ENCODE measurements around the gene ZNF516.

Gene ZNF516

DNA sequence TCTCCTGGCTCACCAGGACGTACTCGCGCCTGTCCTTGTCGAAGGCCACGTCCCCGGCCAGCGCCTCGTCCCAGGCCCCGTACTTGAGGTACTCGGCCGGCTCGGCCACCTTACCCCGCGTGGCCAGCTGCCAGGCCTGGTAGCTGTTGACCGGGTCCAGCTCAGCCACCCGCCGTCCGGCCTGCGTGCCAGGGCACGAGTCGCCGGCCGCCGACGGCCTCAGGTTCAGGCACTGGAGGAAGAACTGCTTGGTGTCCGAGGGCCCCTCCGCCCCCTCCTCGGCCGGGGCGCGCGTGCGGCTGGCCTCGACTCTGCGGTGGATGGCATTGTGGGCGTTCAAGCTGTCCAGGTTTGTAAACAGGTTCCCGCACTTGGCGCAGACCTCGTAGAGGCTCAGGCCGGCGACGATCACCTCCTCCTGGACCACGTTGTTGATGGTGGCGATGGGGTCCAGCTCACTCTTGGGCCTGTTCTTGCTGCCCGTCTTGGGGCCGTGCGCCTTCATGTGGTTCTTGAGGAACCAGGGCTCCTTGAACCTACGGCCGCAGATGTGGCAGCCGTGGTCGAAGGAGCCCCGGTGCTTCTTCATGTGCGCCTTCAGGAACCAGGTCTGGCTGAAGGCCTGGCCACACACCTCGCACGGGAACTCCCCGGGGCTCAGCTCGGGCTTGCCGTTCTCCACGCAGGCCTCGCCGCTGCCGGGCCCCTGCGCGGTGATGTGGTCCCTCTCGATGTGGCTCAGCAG lies 53.2 kb downstream of the ZNF516 start:
- no peak for DNase-seq (ENCODE audit: low read depth)

DNA sequence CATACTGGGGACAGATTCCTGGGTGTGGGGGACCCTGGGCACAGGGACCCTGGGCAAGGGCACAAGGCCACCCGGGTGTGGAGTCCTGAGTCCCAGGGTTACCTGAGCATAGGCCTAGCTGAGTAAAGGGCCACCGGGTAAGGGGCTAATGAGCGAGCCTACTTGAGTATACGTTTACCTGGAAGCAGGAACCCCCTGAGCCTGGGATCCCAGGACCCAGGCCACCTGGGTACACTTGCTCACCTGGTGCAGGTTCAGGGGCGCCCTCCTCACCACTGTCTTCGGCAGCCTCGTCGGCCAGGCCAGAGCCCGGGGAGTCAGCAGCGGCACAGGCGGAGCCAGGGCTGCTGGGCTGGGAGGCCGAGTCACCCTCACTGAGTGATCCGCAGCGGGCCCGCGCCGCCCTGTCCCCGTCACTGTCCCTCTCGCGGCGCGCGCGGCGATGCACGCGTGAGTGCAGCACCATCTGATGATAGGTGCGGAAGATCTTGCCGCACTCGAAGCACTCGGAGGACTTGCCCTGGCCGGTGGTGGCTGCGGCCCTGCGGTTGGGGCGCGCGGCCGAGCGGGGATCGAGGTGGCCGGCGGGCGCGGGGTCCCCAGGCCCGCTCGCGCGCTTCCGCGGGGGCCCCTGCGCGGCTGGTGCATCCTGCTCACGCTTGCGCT lies 53.9 kb downstream of the ZNF516 start:
- DNase-seq (ENCODE audit: low read depth) = no peak

DNA sequence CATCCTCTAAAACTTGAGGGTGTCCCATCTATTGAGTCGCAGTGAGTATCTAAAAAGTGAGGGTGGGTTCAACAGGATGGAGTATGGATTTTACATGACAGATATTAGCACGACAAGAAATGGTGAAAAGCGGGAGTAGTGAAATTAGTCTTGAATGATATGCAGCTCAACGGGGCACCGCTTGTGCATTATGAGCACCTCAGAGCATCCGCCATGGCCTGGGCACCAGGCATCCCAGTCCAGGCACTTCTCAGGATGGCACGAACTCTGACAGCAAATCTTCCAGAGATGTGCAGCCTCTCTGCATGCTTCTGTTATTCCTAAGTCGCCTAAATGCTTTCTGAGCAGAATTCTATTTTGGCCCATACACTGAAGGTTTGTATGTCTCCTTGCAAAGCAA lies 57.1 kb downstream of the ZNF516 start:
- DNase-seq (ENCODE audit: low read depth) = no peak

DNA sequence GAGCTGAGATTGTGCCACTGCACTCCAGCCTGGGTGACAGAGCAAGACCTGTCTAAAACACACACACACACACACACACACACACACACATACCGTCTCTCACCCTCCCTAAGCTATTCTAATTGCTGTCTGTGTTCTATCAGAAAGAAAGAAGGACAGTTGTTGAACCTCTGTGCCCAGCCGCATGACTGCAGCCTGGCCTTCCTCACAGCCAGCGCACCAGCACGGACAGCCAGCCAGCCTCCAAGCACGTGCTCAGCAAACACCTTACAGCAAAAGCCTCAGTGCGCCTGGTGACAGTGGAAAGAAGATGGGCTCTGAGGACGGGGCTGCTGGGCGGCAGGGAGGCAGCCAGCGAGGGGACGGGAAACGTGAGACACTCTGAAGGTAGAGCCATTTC lies 58.0 kb downstream of the ZNF516 start:
- DNase-seq (ENCODE audit: low read depth) = no peak

DNA sequence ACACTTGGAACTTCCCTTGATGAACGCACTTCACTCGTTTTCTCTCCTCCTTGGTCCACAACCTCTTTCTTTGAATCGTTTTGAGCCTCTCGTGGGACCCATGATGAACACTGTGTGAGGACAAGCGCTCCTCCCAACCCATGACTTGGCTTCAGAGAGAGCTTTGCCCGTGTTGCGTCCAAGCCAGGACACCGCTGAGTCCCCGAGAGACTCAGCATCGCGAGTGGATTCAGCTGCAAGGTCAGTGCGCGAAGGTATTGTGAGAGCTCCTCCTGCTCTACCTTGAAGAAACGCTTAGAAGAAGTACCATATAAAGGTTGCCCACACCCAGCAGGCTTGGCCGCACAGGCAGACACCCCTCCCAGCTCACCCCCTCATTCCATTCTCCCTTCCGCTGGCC lies 58.7 kb downstream of the ZNF516 start:
- DNase-seq (ENCODE audit: low read depth) = no peak

DNA sequence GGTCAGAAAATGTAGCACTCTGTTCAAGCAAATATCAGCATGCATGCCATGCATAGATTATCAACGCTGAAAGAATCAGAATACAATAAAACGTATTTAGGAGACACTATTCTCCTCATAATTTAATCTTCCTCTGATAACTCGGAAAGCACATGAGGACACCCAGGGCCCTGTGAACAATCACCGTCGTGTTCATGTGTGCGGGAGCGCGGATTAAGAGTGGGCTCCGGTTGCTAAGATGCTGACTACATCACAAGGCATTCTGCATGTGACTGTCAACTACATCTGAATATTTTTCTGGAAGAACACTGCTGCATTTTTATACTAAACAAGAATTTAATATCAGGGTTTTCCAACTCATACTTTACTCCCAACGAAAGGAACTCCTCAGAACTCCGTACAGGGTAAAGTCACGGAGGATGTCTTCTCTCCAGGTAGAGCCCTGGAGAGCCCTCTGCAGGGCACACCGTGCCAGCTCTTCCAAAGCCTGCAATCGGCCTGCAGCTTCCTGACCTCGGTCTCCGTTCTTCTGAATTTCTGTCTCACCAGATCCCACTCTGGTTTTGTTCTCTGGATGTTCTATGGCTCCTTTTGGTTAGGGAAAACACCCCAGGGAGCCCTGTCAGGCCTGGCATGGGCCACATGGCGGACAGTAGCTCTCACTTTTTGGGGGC lies 59.6 kb downstream of the ZNF516 start:
- no peak for DNase-seq (ENCODE audit: low read depth)

DNA sequence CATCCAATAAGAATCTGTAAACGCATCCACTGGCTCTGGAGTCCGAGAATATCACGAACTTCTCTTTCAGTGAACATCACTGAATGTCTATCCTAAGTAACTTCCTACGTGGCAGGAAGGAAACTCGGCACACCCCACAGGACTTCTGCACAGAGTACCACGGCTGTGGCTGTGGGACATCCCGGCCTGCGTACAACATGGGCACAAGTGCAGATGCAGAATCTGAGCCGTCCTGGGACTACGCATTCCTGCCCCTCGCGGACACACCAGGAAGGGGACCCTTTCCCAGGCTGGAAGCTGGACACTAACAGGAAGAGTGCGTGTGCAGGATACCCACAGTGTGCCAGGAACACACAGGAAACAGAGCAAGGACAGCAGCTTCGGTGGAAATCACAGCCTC lies 60.6 kb downstream of the ZNF516 start:
- DNase-seq (ENCODE audit: low read depth) = no peak

DNA sequence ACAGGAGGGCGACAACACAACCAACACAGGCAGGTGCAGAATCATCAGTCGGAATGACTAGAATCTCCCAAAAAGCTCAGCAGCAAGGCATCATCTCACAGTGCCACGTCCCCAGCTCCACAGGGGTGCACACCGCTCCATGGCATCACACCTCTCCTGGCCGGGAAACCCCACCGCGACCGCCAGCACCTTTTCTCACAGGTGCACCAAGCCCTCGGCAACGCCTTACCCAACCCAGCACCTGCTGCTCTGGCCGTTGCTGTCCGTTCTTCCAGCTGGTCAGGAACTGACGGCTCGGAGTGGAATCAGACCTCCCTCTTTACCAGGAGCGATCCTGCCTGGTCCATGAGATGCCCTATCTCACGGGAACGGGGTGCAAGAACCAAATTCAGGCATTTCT lies 61.3 kb downstream of the ZNF516 start:
- DNase-seq (ENCODE audit: low read depth) = no peak

DNA sequence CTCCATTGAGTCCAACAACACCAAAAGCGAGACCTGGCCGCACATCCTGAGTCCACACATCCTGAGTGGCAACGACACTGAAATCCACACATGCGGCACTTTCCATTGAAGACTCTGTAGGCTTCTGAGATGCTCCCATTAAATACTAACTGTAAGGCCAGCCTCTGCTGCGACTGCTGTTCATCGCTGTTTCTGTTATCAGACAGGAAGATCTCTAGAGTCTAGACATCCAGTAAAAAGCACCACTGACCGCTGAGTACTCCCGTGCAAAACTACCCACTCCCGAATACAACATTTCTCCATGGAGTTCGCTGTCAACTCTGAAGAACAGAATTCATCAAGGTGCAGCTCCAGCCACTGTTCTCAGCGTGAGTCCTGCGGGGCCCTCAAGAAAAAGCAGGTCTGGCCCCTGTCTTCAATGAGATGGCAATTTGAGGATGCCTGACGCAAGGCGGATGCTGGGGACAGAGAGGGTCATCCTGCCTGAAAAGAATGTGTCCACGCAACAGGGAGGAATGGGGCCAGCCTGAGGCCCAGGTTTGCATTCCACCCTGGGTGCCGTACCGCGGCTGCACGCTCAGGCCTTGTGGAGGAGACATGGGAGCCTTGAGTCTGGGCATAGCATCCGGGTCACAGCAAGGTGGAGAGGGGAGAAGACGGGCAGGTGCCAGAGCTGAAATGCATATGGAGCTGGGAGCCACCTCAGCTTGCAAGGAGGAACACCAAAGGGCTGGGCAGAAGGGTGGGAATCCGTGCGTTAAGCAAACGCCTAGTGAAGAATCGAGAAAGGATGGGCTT lies 61.9 kb downstream of the ZNF516 start:
- DNase-seq (ENCODE audit: low read depth) = no peak

DNA sequence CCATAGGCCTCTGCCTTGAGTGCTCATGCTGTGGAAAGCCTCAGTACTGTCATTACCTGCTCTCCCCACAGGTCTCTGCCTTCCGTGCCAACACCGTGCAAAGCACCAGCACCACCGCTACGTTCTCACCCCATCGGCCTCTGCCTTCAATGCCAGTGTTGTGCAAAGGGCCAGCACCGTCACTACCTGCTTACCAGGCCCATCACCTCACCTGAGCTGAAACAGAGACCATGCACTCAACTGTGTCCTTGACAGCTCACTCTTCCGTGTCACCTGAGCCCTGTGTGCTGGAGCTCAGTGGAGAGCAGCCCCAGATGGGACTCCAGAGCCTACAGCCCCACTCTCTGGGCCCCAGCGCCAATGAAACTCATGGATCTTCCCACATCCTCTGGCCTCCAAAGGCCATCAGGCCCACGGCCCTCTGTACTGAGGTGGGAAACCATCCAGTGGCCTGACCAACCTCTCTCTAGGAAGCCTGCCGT lies 62.7 kb downstream of the ZNF516 start:
- DNase-seq (ENCODE audit: low read depth) = no peak

DNA sequence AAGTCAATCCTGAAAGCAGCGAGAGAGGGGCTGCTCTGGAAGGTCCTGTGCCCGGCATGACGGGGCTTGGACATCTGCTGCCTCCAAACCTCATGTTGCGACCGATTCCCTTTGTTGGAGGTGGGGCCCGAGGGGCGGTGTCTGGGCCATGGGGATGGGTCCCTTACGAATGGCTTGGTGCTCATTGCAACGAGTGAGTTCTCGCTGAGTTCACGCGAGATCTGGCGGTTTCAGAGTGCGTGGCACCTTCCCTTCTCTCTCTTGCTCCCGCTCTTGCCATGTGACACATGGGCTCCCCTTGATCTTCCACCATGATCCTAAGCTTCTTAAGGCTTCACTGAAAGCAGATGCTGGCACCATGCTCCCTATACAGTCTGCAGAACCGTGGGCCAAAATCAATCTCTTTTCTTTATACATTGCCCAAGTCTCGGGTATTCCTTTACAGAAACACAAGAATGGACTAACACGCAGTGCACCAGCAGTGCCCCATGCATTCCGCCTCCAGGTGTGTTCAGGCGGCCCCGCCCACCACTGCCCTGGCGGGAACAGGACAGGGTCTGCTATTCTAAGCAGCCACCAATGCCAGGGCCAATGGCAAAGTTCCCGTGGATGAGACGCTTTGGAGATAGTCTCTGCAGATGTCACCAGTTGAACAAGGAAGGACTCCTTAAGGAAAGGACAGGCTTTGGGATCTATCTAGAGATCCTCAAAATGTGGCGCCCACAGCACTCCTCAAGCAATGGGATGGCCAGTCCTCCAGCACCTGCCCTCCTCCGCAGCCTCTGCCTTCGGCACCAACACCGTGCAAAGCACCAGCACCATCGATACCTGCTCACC lies 63.4 kb downstream of the ZNF516 start:
- DNase-seq (ENCODE audit: low read depth) = no peak

DNA sequence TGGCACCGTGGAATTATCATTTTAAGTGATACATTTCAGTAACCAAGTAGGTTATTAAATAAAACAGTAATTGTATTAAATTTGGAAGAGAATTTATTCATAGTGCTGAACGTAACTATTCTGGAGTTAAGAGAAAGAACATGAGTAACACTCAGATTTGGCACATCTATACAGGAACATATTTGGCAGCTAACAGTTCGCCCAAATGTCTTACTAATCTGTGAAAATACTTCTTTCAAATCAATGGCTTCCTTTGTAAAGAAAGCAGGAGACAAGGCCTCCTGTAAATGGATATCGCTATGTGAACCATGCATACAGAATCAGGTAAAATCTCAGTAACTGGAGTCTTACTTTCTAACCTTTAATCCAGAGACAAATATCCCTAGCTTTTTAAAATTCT lies 64.4 kb downstream of the ZNF516 start:
- DNase-seq (ENCODE audit: low read depth) = peak; percentile 35

DNA sequence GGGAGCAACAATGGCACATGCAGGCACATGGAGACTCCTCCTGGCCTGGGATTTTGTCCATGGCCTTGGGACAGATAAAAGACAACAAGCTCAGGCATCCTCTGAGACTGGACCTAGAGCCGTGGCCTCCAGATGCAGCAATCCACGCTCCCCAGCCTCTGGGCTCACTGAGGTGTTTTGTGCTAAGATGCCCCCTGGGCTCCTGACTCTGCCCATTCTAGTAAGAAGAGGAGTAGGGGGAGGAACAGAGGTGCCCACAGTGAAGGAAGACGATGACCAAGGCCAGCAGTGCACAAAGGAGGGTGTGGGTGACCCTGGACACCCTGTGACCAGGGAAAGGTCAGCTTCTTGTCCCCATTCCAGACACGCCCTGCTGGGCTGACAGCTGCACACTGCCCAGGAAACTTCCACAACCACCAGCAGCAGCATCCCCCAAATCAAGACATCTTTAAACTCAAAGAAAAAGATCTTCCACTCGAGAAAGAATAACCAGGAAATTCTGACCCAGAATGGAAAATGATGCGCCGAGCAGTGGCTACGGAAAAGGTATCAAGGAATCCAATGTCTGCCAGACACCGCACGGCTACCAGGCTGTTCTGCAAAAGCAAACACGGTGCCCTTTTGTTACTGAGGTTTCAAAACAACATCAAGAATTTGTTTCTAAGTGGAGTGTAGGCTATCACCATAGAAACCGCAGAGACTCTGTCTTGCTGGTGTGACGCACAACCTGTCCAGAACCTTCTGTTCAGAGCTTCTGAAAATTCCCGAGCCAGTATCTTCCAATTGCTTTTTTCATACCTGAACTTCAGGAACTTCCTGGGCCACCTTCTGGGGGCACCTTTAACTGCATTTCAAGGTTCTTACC lies 65.5 kb downstream of the ZNF516 start:
- no peak for DNase-seq (ENCODE audit: low read depth)

DNA sequence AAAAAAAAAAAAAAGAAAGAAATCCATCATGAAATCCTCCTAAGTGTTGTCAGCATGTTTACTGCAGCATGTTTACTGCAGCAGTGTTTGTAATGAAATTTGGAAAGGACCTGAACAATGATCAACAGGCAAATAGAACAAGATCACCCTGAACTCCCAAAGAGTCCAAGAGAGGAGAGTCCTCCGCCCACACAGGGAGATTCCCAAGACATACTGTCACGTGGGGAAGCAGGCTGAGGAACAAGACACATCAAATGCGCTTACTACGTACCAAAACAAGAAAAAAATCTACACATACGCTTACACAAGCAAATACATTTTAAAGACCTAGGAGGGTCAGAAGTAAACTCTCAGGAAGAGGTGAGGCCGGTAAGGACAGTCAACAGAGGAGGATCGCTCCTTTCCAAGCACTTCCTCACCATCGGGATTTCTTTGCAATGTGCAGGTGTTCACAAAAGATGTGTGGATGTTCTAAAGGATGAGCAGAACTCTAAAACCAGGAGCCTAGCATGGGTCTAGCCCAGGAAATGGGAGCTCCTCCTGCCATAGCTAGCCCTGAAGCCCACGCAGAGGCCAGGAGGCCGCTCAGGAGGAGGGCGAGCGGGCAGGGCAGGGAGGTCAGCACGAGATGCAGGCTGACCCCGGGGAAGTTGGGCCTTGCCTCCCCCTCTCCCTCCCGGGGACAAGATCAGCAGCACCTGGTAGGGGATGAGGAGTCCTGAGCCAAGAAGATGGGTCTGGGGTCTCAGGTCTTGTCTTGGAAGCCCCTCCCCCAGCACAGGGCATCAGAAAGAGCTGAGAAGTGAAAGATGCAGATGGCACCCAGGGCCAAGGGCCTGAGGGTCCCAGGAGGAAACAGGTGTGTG lies 66.4 kb downstream of the ZNF516 start:
- no peak for DNase-seq (ENCODE audit: low read depth)

DNA sequence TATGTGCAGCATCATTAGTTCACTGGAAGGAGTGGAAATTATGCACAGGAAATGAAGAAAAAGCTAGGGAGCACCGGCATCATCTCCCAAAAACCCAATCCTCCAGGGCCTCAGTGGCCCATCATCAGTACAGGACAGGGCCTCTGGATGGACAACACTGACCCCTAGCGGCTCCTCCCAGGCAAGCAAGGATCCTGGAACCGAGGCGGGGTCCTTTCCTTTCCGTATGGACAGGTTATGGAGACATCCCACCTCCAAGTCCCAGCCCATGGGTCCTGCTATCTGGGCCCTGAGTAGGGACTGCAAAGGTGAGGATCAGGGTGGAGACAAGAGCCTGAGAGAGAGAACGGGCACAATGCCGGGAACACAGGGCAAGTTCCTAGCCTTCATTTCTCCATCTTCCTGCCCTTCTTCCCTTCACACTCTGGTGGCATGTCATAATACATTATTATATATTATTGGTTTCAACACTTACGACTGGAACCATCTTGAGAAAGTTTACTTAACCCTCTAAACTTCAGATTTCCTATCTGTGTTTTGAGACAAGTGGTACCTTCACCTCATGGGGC lies 68.2 kb downstream of the ZNF516 start:
- DNase-seq (ENCODE audit: low read depth) = no peak

DNA sequence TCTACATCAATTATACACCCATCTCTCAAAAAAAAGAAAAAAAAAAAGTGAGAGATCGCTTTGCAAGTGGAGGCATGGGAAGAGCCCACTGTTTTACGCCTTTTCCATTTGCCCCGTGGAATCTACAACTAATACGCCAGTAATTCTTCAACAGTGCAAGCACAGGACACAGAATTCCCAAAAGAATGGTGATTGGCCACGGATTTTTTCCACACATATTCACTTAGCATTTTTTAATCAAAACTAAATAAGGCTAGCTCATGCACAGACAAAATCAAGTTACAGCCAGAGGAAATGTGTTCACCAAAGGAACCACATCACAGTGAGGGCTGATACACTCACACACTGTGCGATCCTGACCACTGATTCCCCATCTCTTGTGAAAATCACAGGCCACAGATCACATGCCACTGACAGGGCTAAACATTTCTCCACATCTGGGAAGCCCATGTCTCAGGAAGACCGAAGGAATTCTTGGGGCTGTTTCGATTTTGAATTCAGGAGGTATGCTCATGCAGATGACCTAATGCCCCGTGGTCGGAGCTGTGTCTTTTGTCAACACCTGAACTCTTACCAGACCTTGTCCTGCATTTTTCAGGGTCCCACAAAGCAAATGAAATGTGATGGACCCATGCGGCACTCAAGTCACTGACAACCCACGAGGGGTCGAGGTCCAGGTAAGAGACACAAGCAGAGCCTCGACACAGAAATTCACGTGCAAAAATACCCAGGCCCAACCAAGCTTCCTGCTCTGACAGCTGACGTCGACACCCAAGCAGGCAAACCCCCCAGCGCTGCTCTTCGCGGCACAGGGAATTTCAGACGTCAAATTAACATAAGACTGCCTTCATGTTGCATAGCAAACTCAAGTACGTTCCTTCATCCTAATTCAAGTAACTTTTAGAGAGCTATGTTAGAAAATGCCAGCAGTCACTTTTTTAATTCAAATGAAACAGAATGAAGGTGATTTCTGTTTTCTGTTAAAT lies 69.6 kb downstream of the ZNF516 start:
- DNase-seq (ENCODE audit: low read depth) = peak; percentile 32

DNA sequence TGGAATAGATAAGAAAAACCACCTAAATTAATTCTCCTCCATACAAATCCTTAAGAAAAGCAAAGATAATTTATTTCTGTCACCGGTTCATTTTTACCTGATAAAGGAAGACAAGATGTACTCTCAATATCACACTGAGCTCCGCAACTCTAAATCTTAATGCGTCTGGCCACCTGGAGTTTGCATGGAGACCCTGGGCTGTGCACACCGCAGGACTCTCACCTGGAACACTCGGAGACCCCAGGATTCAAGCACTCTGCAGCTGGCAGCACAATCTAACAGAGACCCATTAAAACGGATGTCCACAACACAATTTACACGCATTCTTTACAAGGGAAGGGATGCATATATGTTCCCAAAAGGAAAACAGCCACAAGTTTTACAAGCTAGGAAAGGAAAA lies 72.2 kb downstream of the ZNF516 start:
- DNase-seq (ENCODE audit: low read depth) = no peak

DNA sequence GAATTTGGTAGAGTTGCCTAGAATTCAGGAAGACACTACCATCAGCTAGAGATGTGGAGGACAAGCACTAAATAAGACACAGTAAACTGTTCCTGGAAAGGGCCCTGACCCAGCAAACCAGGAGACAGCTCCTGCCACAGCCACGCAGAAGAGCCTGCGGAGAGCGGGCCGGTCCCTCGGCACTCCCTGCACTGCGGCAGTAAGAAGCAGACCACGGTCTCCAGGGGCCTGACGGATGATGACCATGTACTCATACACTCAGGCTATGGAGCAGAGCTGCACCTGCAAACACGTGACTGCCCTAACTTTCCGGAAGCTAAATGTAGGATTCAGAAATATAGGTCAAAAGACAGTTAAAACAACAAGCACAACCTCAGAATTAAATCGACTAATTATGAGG lies 72.9 kb downstream of the ZNF516 start:
- DNase-seq (ENCODE audit: low read depth) = no peak
